Neural progenitor cell (in vitro differentiated cells): ENCODE measurements around the gene SRL.

Source experiments
- EZH2 ChIP-seq: fragments of 200-600 bp; sonication (generic); IDR thresholded peaks from 2 replicates; pipeline ENCODE4 v1.6.1; 2017; ENCODE audit warnings: antibody characterized with exemption, mild to moderate bottlenecking, moderate library complexity
- EZH2phosphoT487 ChIP-seq: fragments of 200-600 bp; sonication (generic); IDR thresholded peaks from 2 replicates; pipeline ENCODE4 v1.6.1; 2017; ENCODE audit warnings: antibody characterized with exemption
- TF ChIP-seq, protein P1 (sequence below): fragments of 200-600 bp; sonication (generic); IDR thresholded peaks from 2 replicates; pipeline ENCODE4 v1.5.1; 2017; ENCODE audit warnings: antibody characterized with exemption, mild to moderate bottlenecking

DNA sequence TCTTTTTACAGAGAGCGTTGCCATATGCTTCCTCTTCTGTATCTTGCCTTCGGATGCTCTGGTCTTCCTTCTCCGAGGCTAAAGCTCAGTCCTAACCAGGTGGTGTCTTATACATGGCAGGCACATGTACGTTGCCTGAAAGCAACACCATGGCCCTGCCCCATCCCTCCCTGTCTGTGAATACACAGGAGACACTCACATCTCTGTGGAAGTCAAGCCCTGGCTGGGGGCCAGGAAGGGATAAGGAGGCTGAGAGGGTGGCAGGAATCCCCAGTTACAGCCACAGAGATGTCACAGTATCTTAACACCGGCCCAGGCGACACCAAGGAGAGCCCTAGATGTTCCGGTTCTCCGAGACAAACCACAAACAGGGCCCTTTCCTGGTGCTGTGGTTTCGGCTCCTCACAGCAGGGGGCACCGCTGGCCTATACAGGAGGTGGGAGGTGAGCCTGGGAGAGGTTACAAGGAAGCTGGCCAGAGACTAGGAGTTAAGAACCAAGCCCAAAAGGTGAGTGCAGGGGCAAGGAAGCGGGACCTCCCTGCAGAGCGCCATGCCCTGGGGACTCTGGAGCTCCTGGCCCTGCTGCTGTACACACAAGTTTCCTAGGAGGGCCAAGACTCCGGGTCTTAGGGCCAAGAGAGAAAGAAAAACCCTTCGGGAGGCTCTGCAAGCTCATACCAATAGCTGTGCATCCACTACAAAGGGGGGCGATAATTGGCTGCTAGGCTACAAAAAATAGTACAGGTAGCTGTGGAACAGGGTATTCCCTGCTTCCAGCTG is 41.7 kb downstream of the SRL start:
- TF ChIP-seq, protein P1, sequence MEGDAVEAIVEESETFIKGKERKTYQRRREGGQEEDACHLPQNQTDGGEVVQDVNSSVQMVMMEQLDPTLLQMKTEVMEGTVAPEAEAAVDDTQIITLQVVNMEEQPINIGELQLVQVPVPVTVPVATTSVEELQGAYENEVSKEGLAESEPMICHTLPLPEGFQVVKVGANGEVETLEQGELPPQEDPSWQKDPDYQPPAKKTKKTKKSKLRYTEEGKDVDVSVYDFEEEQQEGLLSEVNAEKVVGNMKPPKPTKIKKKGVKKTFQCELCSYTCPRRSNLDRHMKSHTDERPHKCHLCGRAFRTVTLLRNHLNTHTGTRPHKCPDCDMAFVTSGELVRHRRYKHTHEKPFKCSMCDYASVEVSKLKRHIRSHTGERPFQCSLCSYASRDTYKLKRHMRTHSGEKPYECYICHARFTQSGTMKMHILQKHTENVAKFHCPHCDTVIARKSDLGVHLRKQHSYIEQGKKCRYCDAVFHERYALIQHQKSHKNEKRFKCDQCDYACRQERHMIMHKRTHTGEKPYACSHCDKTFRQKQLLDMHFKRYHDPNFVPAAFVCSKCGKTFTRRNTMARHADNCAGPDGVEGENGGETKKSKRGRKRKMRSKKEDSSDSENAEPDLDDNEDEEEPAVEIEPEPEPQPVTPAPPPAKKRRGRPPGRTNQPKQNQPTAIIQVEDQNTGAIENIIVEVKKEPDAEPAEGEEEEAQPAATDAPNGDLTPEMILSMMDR, result peak; percentile 42
- TF ChIP-seq EZH2, result no peak
- TF ChIP-seq EZH2phosphoT487, result no peak
